Activated B cell treated with CpG ODN at 0.5 μM for 24 hours (primary cell): ENCODE results near the gene KRTAP9-1. TPM values are rescaled to one million over a fixed set of nuclear protein-coding genes. Genes with fewer than 3 reads are reported as not detected.
"Not testable (repeated sequence)": the region's sequence is repeated elsewhere in the genome, so short reads cannot be mapped to it uniquely, and the experiment has no call there.

Experiments
- ATAC-seq: fragments of 200-7000 bp; cut with Tn5 transposase; one replicate; pipeline ENCODE4 v1.10.0; 2021; ENCODE audit warnings: low read depth, mild to moderate bottlenecking, moderate library complexity
- CTCF ChIA-PET: fragments of 350-600 bp; sonication (Branson Sonifier 250); formaldehyde crosslinking; loops from one replicate; lab custom pipeline; 2021; ENCODE audit warnings: antibody characterized with exemption; lab: Charles Lee
- POLR2A ChIA-PET: fragments of 350-600 bp; sonication (Branson Sonifier 250); formaldehyde crosslinking; loops from one replicate; lab custom pipeline; 2021; ENCODE audit warnings: antibody characterized with exemption; lab: Charles Lee
- DNase-seq: peaks from one replicate; pipeline ENCODE4 v3.0.0; 2022
- H3K27ac Mint-ChIP-seq: one replicate; pipeline ENCODE4 v1.8.0; 2020; ENCODE audit warnings: mixed read lengths
- H3K27me3 Mint-ChIP-seq: one replicate; pipeline ENCODE4 v1.8.0; 2021; ENCODE audit warnings: mixed read lengths
- H3K36me3 Mint-ChIP-seq: one replicate; pipeline ENCODE4 v1.8.0; 2021; ENCODE audit warnings: low read depth, mixed read lengths
- H3K4me1 Mint-ChIP-seq: one replicate; pipeline ENCODE4 v1.8.0; 2021; ENCODE audit warnings: mixed read lengths
- H3K4me3 Mint-ChIP-seq: one replicate; pipeline ENCODE4 v1.8.0; 2020; ENCODE audit warnings: mild to moderate bottlenecking, mixed read lengths
- H3K9me3 Mint-ChIP-seq: one replicate; pipeline ENCODE4 v1.8.0; 2020; ENCODE audit warnings: mixed read lengths
- CTCF ChIP-seq: fragments of 200-600 bp; IDR thresholded peaks from one replicate; pipeline ENCODE4 v1.8.0; 2022; ENCODE audit warnings: antibody characterized with exemption, mild to moderate bottlenecking
- intact Hi-C: fragments of 100-400 bp; cut with micrococcal nuclease; formaldehyde crosslinking; loops from one replicate; pipeline ENCODE4 v1.15.1; 2024
- total RNA-seq: library from RNA; stranded (reverse); gene quantifications from 2 replicates; pipeline ENCODE4 v1.2.3, GENCODE V29; 2022

Gene KRTAP9-1
- total RNA-seq, 1 donor from 2014 or later, result not detected

GRCh38 chr17:41223821-41224220, 34.1 kb downstream of the KRTAP9-1 start:
- CTCF ChIA-PET, result no interaction called here
- TF ChIP-seq CTCF, result no peak
- POLR2A ChIA-PET, result no interaction called here
- intact Hi-C loops, result no loop called here
- Mint-ChIP-seq H3K9me3 (peaks cover 2% of the 10 kb centered on the region), H3K27ac (no peak overlapping the region), H3K27me3 (peaks cover 33% of the 10 kb centered on the region), H3K36me3 (no peaks in the 10 kb centered on the region), H3K4me3 (no peak overlapping the region), H3K4me1 (peaks cover 1% of the 10 kb centered on the region)
- ATAC-seq (no peak), DNase-seq (no peak)

- Mint-ChIP-seq H3K4me1 (peaks cover 2% of the 10 kb centered on the region), H3K9me3 (no peaks in the 10 kb centered on the region), H3K27ac (no peak overlapping the region), H3K4me3 (no peak overlapping the region), H3K36me3 (no peaks in the 10 kb centered on the region), H3K27me3 (peaks cover 21% of the 10 kb centered on the region)
- CTCF ChIA-PET, result no interaction called here
- no peak for TF ChIP-seq CTCF
- ATAC-seq (no peak), DNase-seq (no peak)
- intact Hi-C loops, result no loop called here
- POLR2A ChIA-PET, result no interaction called here
Observed at GRCh38 chr17:41226051-41226450, 36.4 kb downstream of the KRTAP9-1 start.

GRCh38 chr17:41226598-41227095, 37.0 kb downstream of the KRTAP9-1 start, which contains the start of gene KRTAP9-2:
Gene KRTAP9-2 (plus strand): TSS chr17:41226648. CDS start chr17:41226655, 7 bp downstream.
- ATAC-seq, H3K4me3 Mint-ChIP-seq, H3K4me1 Mint-ChIP-seq, H3K36me3 Mint-ChIP-seq, DNase-seq, H3K9me3 Mint-ChIP-seq, intact Hi-C loops, H3K27ac Mint-ChIP-seq, CTCF ChIA-PET, POLR2A ChIA-PET: not testable (repeated sequence)
- H3K27me3 Mint-ChIP-seq, result peaks cover 20% of the 10 kb centered on the region

GRCh38 chr17:41230094-41230493, 40.4 kb downstream of the KRTAP9-1 start:
- Mint-ChIP-seq H3K4me3 (no peak overlapping the region), H3K36me3 (no peaks in the 10 kb centered on the region), H3K27ac (no peak overlapping the region), H3K4me1 (peaks cover 2% of the 10 kb centered on the region), H3K9me3 (no peaks in the 10 kb centered on the region), H3K27me3 (peaks cover 20% of the 10 kb centered on the region)
- CTCF ChIA-PET, result no interaction called here
- no peak for TF ChIP-seq CTCF
- intact Hi-C loops, result no loop called here
- ATAC-seq (no peak), DNase-seq (no peak)
- POLR2A ChIA-PET, result no interaction called here

GRCh38 chr17:41231731-41232130, 42.0 kb downstream of the KRTAP9-1 start:
- H3K36me3 Mint-ChIP-seq, result no peaks in the 10 kb centered on the region
- H3K4me3 Mint-ChIP-seq, result no peak overlapping the region
- POLR2A ChIA-PET, result no interaction called here
- CTCF ChIA-PET, result no interaction called here
- H3K4me1 Mint-ChIP-seq, result peaks cover 2% of the 10 kb centered on the region
- H3K27ac Mint-ChIP-seq, result no peak overlapping the region
- intact Hi-C loops, result no loop called here
- H3K9me3 Mint-ChIP-seq, result no peaks in the 10 kb centered on the region
- H3K27me3 Mint-ChIP-seq, result peaks cover 23% of the 10 kb centered on the region
- no peak for TF ChIP-seq CTCF
- ATAC-seq, result no peak
- DNase-seq, result no peak

GRCh38 chr17:41232399-41233105, 42.9 kb downstream of the KRTAP9-1 start, which contains the start of gene KRTAP9-3:
Gene KRTAP9-3 (plus strand): TSS chr17:41232449. CDS start chr17:41232502, 53 bp downstream.
- H3K4me3 Mint-ChIP-seq, DNase-seq, POLR2A ChIA-PET, H3K4me1 Mint-ChIP-seq, H3K9me3 Mint-ChIP-seq, H3K27ac Mint-ChIP-seq, intact Hi-C loops, CTCF ChIA-PET, ATAC-seq, H3K36me3 Mint-ChIP-seq: not testable (repeated sequence)
- peaks cover 27% of the 10 kb centered on the region for H3K27me3 Mint-ChIP-seq

GRCh38 chr17:41237116-41237515, 47.4 kb downstream of the KRTAP9-1 start:
- POLR2A ChIA-PET, ATAC-seq, H3K36me3 Mint-ChIP-seq, H3K4me3 Mint-ChIP-seq, H3K4me1 Mint-ChIP-seq, intact Hi-C loops, CTCF ChIA-PET, H3K27ac Mint-ChIP-seq, DNase-seq, H3K9me3 Mint-ChIP-seq: not testable (repeated sequence)
- H3K27me3 Mint-ChIP-seq, result peaks cover 33% of the 10 kb centered on the region

GRCh38 chr17:41237949-41238437, 48.3 kb downstream of the KRTAP9-1 start, which contains the start of gene KRTAP9-8:
Gene KRTAP9-8 (plus strand): TSS chr17:41237999. CDS start chr17:41238052, 53 bp downstream.
- H3K27ac Mint-ChIP-seq, H3K9me3 Mint-ChIP-seq, H3K36me3 Mint-ChIP-seq, POLR2A ChIA-PET, H3K4me1 Mint-ChIP-seq, ATAC-seq, intact Hi-C loops, H3K4me3 Mint-ChIP-seq, CTCF ChIA-PET, DNase-seq: not testable (repeated sequence)
- peaks cover 32% of the 10 kb centered on the region for H3K27me3 Mint-ChIP-seq
